ENCODE results near the gene TTC9.

The TTC9 gene

GRCh38 chr14:70641548-70642302 lies at the start of gene TTC9:
TTC9 (plus strand) TSS chr14:70641916; CDS start chr14:70642130, 214 bp downstream.
- DNase-seq: peak; percentile 39 to 52

- no peak for DNase-seq
These were observed 47.3 kb upstream of the TTC9 start for GRCh38 chr14:70594461-70594860.

- DNase-seq: no peak
These were observed 46.1 kb upstream of the TTC9 start for GRCh38 chr14:70595443-70596185.

GRCh38 chr14:70597731-70598130 lies 44.0 kb upstream of the TTC9 start:
- DNase-seq: no peak

GRCh38 chr14:70599345-70599744 lies 42.4 kb upstream of the TTC9 start:
- DNase-seq: no peak

GRCh38 chr14:70600382-70601157 lies 41.1 kb upstream of the TTC9 start, which contains the start of gene MED6:
MED6 (minus strand) TSS chr14:70600655; CDS start chr14:70600637, 18 bp downstream.
- peak; percentile 89 to 90 for DNase-seq

GRCh38 chr14:70601162-70601561 lies 40.6 kb upstream of the TTC9 start:
- no peak for DNase-seq

- no peak for DNase-seq
These were observed 39.5 kb upstream of the TTC9 start for GRCh38 chr14:70602254-70602653.

- DNase-seq: no peak
These were observed 30.5 kb upstream of the TTC9 start for GRCh38 chr14:70611216-70611615.

GRCh38 chr14:70616646-70617045 lies 25.1 kb upstream of the TTC9 start:
- DNase-seq: no peak

- no peak for DNase-seq
These were observed 23.4 kb upstream of the TTC9 start for GRCh38 chr14:70618314-70618713.

GRCh38 chr14:70619708-70620107 lies 22.0 kb upstream of the TTC9 start:
- DNase-seq: no peak

GRCh38 chr14:70622111-70622712 lies 19.5 kb upstream of the TTC9 start:
- DNase-seq: peak; percentile 52 to 62

GRCh38 chr14:70624972-70625371 lies 16.7 kb upstream of the TTC9 start:
- DNase-seq: no peak

- no peak for DNase-seq
These were observed 9.8 kb upstream of the TTC9 start for GRCh38 chr14:70631948-70632347.

GRCh38 chr14:70635971-70636595 lies 5.6 kb upstream of the TTC9 start:
- peak in 1 of 2 experiments; percentile 19 for DNase-seq

GRCh38 chr14:70638416-70638815 lies 3.3 kb upstream of the TTC9 start:
- no peak for DNase-seq

- peak; percentile 72 to 74 for DNase-seq
These were observed 673 bp upstream of the TTC9 start for GRCh38 chr14:70640938-70641547.

GRCh38 chr14:70642303-70643235 lies 853 bp downstream of the TTC9 start:
- DNase-seq: peak; percentile 58 to 65

GRCh38 chr14:70643967-70644366 lies 2.3 kb downstream of the TTC9 start:
- DNase-seq: no peak

- DNase-seq: no peak
These were observed 4.2 kb downstream of the TTC9 start for GRCh38 chr14:70645892-70646291.
